GM19372 (cell line): ENCODE results near the gene ATP2A3.

Source experiments
- ATAC-seq: cut with Tn5 transposase; IDR thresholded peaks from one replicate; pipeline ENCODE4 v1.9.1; 2021; ENCODE audit warnings: mild to moderate bottlenecking, low read depth, moderate library complexity; ENCODE audit not compliant: unreplicated experiment

ATP2A3 gene

GRCh38 chr17:3929764-3930163 is 34.5 kb downstream of the ATP2A3 start:
- no peak for ATAC-seq

- ATAC-seq = no peak
These were observed 35.1 kb downstream of the ATP2A3 start for GRCh38 chr17:3929181-3929580.

GRCh38 chr17:3928406-3928805 is 35.8 kb downstream of the ATP2A3 start:
- ATAC-seq = no peak

- ATAC-seq = no peak
These were observed 36.5 kb downstream of the ATP2A3 start for GRCh38 chr17:3927628-3928340.

DNA sequence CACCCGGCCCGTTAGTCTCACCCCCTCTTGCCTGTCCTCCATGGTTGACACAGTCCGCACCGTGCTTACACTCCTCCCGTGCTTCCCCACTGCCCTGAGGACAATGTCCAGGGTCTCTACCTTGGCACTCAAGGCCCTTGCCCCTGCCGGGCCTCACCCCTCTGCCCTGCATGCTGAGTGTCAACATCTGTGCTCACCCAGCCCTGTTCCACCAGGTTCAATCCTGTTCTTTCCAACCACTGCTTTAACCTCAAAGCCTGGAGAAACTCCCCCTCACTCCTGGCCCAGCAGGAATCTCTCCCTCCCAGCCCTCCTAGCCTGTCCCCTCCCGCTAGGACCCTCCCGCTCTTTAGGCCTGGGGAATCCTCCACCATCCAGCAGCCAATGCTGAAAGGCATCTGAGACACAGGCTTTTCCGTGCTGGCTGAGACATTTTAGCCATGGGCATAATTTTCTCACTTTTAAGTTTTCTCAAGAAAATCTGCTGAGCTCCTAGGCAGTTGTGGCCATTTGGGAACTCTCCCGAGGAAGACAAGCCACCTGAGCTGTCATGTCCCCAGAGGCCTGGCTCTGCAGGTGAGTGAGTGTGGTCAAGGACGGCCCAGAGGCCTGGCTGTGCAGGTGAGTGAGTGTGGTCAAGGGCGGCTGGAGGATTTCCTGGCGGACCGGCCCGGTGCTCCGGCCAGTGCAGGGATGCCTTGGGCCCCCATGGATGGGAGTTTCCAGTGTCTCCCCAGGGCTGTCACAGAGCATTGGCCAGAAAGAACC is 37.2 kb downstream of the ATP2A3 start:
- no peak for ATAC-seq

DNA sequence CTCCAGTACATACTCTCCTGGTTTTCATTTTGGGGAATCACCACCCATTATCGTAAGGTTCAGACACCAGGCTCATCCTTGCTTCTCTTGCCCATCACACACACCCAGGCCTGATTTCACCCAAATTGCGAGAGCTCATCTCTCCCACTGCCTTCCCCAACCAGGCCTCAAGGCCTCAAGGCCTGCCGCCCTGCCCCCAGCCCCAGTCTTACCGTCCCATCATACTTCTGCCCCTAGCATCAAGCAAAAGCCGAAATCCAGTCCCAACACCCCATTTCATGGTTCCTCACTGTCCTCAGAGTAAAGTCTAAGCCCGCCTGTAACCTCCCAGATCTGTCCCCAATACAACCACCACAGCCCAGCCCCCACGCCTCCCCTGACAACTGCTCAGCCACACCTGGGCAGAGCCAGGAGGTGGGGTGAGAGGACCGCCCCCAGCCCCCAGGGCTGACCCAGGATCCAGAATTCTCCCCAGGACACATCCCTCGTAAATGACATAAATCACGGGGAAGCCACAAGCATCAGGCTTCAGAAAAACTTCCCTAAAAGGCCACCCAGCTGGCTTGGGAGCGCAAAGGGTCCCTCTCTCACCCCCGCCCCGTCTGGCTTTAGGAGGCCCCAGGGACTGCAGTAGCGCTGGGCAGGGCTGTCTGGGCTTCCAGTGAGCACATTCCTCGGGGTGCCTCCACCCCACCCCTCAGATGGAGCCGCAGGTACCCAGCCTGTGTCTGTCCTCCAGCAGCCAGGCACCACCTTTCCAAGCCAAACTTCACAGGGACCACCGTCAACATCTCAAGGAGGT is 38.4 kb downstream of the ATP2A3 start:
- no peak for ATAC-seq

DNA sequence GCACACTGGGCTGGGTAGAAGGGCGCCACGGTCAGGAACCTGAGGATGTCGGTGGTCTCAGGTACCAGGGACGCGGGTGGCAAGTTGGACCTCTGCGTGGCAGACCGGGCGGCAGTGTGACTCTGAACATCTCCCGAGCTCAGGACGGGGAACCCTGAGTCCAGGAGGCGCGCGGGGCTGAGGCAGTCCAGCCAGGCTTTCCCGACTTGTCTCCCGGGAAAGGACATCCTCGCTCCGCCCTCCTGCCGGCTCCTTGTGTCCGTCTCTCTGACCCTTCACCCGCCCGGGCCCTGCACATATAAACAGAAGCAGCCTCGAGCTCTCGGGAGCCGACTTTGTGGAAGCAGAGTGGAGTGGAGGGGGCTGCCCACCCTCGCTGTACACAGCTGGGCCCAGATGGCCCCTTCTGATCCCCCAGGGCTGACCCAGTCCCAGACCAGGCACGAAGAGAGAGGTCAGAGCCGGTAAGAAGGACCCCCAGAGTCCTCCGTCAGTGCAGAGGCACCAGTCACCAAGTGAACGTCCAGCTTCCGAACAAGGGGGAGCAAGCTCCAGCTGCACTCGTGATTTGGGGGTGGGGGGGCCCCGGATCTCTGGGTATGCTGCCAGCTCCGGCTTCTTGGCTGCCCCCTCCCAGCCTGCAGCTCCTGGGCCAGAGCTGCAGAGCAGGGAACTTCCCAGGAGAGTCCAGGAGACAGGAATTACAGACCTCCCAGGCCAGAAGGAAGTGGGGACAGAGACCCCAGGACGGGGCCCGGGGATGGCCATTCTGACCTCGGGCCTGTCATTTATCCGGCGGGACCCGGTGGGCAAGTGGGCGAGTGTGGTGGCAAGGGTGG is 39.5 kb downstream of the ATP2A3 start:
- no peak for ATAC-seq

DNA sequence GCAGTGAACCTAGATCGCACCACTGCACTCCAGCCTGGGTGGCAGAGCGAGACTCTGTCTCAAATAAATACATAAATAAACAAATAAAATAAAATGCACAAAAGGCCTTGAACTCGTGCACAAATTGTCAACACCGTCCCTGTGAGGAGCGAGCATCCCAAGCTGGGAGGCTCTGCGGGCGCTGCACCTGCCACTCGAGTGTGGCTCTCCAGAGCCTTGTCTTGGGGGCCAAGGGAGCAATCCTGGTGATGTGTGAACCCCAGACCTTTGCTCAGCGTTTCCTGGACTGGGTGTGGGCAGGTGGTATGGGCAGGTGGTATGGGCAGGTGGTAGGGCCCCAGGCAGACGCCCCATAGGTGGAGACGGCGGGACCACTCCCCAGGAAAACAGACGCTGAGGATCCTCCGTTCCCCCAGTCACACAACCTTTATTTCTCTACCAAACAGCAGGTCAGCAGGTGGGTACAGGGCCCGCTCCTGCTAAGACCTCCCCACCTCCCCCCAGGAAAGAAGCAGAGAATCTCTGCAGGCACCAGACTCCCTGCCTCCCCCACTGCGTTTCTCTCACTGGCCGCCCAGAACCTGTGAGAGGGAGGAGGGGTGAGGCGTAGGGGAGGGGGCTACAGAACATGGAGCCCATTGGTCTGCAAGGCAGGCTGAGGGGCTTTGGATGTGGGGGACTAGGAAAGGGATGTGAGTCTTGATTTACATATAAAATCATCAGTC is 40.6 kb downstream of the ATP2A3 start:
- ATAC-seq = no peak

- no peak for ATAC-seq
These were observed 41.5 kb downstream of the ATP2A3 start for GRCh38 chr17:3922765-3923164.

DNA sequence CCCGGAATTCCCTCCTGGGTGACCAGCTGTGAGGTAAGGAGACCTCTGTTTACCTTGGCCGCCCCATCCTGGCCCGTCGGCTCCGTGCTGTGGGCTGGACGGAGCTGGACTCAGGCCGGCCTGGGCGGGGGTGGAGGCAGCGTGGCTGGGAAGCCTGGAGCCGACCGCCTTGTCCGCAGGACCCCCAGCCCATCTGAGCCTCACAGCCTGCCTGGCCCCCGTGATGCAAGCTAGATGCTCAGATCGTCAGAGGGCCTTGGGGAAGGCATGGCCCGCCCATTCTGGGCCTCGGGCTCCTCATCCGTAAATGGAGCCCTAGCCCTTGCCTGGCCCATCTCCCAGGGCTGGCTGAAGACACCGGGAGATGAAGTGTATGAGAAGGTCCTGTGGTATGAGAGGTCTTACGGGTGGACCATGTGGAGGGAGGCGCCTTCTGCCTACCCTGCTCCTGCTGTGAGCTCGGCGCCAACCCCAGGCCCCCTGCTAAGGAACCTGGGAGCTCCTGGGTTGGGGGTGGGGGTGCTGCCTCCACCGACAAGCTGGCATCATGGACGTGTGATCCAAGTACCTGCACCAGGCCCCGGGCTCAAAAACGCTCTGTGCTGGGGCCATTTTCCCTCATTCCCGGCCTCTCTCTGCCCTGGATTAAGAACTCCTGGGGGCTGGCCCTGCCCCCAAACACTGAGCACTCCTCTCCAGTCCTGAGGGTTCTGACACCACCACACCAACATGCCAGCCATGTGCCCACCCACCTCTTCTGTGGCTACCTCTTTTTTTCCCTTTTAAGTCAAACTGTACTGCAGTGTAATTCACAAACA is 42.5 kb downstream of the ATP2A3 start:
- no peak for ATAC-seq

DNA sequence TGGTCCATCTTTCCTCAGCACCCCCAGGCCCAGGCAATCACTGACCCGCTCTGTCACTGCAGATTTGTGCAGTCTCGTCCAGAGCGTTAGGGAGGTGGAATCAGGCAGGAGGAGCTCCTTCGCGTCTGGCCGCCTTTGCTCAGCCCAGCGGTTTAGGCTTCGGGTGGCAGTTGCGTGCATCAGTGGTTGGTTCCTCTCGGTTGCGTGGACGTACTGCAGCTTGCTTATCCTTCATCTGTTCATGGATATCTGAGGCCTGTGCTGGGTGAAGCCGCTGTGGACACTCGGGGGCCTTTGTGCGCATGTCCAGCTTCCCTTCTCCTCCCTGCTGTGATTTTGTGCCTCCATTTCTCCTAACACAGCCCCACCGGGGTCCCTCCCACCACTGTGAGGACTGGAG is 43.2 kb downstream of the ATP2A3 start:
- no peak for ATAC-seq

GRCh38 chr17:3919123-3919624 is 45.1 kb downstream of the ATP2A3 start:
- no peak for ATAC-seq

DNA sequence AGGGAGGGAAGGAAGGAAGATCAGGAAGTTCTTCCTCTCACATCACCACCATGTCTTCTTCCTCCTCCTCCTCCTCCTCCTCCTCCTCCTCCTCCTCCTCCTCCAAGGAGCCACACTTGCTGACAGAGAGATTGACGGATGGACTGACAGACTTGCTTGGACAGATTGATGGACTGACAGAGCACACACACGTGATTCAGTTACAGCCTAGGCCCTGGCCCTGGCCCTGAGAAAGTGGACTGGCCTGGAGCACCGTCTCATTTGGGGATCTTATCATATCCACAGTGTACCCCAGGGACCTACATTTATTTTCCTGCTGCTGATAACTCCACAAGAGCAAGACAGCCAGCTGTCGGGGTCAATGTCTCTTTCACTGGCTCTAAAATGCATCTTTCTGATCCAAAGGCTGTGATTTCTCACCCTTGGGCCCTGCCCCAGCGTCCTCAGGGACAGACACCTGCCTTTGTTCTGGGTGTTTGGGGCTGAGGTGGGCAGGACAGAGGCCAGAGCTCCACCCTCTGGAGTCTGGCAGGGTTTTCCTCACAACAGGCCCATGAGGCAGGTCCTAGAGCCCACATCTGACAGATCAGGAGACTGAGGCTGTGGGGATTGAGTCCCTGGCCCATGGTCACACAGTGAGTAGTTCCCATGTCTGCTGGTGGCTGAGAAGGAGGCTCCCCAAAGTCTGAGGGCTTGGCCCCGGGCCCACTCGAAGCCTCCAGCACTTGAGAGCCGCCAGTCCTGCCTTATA is 45.7 kb downstream of the ATP2A3 start:
- no peak for ATAC-seq

- ATAC-seq = no peak
These were observed 46.8 kb downstream of the ATP2A3 start for GRCh38 chr17:3917391-3917931.

DNA sequence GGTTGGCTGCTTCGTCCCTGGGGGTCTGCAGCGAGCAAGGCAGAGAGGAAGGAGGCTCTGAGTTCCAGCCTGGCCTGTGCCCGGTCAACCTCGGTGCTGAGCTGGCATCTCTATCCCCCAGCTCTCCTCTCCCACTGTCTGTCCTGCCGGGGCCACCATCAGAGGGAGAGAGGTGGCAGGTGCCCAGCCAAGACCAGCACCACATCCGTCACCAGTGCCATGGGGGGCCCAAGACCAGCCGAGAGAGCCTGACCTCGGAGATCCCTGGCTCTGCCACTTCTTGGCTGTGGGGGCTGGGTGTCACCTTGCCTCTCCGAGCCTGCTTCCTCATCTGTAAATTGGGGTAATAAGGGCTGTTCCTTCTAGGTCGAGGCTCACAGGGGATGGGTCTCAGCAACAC is 47.4 kb downstream of the ATP2A3 start:
- ATAC-seq = no peak

DNA sequence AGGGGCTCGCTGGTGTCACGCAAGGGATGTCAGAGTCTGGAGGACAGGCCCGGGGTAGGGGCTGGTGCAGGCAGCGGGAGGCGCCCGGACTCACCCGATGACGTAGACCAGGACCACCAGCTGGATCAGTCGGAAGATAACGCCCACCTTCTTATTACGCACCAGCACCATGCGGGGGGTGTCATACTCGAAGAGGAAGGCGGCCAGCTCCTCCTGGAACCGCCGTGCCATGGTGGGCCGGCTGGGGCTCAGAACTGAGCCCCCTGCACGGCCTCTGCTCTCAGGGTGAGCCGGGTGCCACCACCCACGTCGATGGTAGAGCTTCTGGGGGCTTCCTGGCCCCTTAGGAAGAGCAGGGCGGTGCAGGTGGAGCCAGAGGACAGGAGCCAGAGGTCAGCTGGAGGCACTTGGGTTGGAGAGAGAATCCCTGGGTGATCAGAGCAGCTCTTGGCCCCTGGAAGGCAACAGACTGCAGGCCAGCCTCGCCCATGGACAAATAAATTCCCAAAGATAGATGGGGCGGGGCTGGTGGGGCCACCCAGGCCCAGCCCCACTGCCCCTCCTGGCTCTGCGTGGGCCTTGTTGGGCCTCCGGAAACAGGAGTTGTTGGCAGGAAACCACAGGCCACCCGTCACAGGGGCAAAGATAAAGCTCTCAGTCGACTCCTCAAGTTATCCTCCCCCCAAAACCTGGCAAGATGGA is 48.1 kb downstream of the ATP2A3 start, which contains the start of gene P2RX1:
Gene P2RX1 (minus strand): TSS at position 471 of the 702 bp plus-strand sequence. CDS start 240 bp downstream, at position 231.
- no peak for ATAC-seq

GRCh38 chr17:3915581-3915994 is 48.6 kb downstream of the ATP2A3 start:
- ATAC-seq = no peak
